Subcutaneous adipose tissue (tissue), 4 donors: ENCODE data around the gene MSI2. TPM values are rescaled to one million over a fixed set of nuclear protein-coding genes. Genes with fewer than 3 reads are reported as not detected.

Experiments used
- total RNA-seq, 4 donors: library from RNA; depleted of rRNA; stranded (reverse); fragments of >200 nt; gene quantifications; one replicate each; pipeline ENCODE4 v1.1.0, GENCODE V29; 2016
- TF ChIP-seq, protein P1 (sequence below): fragments of 450-650 bp; IDR thresholded peaks from one replicate; pipeline ENCODE4 v1.5.1; 2016; ENCODE audit warnings: low read depth, mild to moderate bottlenecking, control low read depth, antibody characterized with exemption, moderate library complexity

MSI2 gene
- total RNA-seq, 4 donors from 2014 or later = 9.5 to 12.9 (median 10.9) TPM

DNA sequence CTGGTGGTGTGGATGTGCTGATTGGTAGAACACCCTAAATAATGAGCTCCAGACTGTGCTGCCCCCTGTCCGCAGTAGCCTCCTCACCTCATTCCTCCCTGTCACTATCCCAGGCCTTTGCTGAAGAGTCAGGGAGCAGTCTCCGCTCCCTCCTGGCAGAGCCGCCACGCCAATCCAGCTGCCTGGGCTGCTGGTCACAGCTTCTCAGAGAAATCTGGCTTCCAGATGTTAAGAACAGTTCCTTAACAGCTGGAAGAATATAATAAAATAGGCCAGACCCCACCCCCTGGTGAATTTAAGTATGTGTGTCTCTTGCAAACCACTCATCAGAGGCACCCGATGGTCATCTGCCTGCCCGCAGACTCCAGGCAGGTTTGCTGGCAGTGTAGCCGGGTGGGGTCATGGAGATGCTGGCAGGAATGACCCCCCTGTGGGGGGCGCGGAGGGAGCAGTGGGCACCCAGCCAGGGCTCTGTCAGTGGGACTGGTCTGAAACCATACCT is 327.8 kb downstream of the MSI2 start:
- TF ChIP-seq, protein P1, sequence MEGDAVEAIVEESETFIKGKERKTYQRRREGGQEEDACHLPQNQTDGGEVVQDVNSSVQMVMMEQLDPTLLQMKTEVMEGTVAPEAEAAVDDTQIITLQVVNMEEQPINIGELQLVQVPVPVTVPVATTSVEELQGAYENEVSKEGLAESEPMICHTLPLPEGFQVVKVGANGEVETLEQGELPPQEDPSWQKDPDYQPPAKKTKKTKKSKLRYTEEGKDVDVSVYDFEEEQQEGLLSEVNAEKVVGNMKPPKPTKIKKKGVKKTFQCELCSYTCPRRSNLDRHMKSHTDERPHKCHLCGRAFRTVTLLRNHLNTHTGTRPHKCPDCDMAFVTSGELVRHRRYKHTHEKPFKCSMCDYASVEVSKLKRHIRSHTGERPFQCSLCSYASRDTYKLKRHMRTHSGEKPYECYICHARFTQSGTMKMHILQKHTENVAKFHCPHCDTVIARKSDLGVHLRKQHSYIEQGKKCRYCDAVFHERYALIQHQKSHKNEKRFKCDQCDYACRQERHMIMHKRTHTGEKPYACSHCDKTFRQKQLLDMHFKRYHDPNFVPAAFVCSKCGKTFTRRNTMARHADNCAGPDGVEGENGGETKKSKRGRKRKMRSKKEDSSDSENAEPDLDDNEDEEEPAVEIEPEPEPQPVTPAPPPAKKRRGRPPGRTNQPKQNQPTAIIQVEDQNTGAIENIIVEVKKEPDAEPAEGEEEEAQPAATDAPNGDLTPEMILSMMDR = no peak

DNA sequence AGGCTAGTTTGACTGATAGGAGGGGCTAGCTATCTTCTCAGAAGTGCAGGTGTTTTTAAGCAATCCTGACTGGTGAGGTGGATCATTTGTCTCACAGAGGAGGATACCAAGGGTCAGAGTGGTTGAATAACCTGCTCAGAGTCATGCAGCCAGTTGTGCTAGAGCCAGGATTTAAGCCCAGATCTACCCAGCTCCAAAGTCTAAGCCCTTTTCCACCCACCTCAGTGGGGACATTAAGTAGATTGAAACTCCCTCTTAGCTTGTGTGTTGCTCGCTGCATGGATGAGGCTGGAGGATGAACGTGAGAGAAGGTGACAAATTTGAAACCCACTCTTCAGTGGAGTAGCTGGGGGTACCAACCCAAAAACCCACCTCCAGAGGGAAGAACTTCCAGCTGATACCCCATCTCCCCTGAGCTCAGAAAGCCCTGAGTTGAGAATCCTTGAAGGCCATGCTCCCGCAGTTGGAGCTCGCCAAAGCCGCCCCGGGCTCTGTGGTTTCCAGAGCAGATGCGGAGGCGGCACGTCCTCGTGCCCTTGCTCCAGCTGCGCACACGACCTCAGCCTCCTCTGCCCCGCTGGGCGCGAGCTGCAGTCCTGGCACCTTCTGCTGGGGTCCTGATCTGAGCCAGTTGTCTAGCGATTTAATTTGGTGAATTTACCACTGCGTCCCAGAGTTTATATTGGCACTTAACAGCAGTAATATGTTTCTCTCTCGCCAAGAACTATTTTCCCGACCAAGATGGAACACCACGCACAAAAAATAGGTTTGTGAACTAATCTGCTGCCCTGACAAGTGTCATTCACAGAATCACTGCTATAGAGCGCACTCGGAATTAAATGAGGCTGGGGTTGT is 329.2 kb downstream of the MSI2 start:
- TF ChIP-seq, protein P1 = no peak

DNA sequence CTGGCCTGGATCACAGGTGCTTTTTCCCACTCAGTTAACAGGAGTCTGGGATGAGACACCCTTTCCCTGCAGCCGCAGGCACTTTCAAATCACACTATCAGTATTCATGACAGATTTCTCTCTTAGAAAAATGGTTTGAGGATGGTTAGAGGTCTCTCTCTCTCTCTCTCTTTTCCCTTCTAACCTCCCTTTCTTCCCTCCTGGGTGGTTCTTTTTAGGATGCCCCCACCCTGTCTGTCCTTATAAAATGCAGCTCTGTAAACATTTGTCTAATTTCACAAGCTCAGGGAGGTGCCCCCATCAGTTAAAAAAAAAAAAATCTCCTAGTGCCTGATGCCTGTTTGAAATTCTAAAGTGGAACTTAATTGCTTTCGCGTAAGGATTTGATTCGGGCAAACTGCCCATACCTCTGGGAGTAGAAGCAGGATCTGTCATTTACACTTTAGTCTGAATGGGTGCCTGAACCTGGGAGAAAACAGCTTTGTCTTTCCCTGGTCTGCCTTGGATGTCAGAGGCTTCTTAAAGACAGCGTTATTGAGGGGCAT is 329.9 kb downstream of the MSI2 start:
- TF ChIP-seq, protein P1 = no peak

DNA sequence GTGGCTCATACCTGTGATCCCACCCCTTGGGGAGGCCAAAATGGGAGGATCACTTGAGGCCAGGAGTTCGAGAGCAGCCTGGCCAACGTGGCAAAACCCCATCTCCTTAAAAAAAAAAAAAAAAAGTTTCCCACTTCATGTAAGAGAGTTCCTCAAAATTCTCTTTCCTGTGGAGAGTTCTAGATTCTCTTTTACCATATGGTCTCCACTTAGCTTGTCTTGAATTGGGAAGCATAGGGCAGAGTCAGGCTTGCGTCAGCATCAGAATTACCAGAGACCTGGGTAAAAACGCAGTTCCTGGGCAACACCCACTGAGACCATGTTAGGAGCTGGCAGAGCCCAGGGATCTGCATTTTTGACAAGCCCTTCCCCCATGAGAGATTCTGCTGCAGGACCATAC is 330.4 kb downstream of the MSI2 start:
- TF ChIP-seq, protein P1 = no peak

DNA sequence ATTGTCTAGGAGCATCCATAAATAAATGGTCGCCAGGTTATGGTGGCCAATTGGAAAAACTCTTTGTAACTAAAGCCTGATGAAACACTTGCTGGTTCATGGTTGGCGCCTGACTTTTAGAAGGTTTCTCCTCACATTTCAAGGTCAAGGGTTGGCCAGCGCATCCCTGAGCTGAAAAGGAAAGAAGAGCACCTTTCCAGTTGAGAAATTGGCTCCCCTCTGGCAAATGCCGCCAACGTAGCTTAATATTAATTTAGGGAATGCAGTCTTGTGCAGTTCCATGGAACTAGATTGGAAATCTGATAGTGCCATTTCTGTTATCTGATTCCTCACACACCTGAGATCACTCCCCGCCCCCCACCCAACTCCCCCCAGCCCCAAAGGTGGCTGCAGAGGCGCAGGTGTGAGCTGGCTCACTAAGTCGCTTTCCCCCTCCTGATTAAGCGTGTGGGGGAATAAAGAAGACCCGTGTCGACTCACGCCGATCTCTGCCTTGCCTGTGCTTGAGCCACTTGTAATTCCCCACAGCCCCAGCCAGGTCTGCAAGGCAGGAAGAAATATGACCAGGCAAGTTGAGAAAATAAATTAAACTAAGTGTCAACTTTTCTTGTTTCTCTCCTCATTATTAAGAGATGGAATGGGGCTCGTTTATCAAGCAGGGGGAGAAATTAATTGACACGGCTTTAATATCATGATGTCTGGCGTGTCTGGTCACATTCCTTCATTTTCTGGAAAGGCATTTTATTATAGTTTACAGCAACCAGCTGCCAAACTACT is 331.1 kb downstream of the MSI2 start:
- TF ChIP-seq, protein P1 = no peak

DNA sequence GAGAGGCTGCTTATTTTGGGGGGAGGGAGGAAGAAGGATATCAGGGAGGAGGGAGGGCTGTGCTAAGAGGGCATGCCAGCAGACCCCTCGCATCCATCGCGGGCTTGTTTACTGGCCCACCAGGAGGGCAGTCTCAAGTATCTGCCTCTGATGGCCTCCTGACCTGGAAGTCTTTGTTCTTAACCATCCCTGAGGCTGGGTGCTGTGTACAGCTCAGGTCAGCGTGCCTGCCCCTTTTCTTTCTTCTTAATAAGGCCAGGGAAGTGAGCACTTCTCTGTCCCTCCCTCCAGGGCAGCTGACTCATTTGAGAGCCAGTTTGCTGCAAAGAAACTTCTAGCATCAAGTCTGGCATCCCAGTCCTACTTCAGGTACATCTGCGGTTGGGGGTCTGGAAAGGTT is 331.8 kb downstream of the MSI2 start:
- TF ChIP-seq, protein P1 = no peak
